ENCODE results near the gene PTGS1.
A peak's percentile ranks its signal among the peaks of the same experiment; 100 is the strongest.
"Not testable (repeated sequence)": the region's sequence is repeated elsewhere in the genome, so short reads cannot be mapped to it uniquely, and the experiment has no call there.

Gene PTGS1

GRCh38 chr9:122370869-122371755 is at the start of gene PTGS1:
Gene PTGS1 (plus strand): TSS chr9:122371024. CDS start chr9:122371085, 61 bp downstream.
- no peak for DNase-seq

- DNase-seq, result no peak
These were observed 48.3 kb upstream of the PTGS1 start for GRCh38 chr9:122322553-122322952.

GRCh38 chr9:122324665-122325064 is 46.2 kb upstream of the PTGS1 start:
- not testable (repeated sequence) for DNase-seq

- no peak for DNase-seq
These were observed 45.7 kb upstream of the PTGS1 start for GRCh38 chr9:122325124-122325523.

GRCh38 chr9:122327175-122327574 is 43.6 kb upstream of the PTGS1 start:
- no peak for DNase-seq

GRCh38 chr9:122329597-122329996 is 41.2 kb upstream of the PTGS1 start:
- DNase-seq, result no peak

- DNase-seq, result not testable (repeated sequence)
These were observed 40.4 kb upstream of the PTGS1 start for GRCh38 chr9:122330466-122330865.

- no peak for DNase-seq
These were observed 39.3 kb upstream of the PTGS1 start for GRCh38 chr9:122331523-122331927.

GRCh38 chr9:122332083-122332482 is 38.7 kb upstream of the PTGS1 start:
- DNase-seq, result peak; percentile 71

- no peak for DNase-seq
These were observed 38.2 kb upstream of the PTGS1 start for GRCh38 chr9:122332644-122333043.

- no peak for DNase-seq
These were observed 37.5 kb upstream of the PTGS1 start for GRCh38 chr9:122333169-122333808.

GRCh38 chr9:122334916-122335315 is 35.9 kb upstream of the PTGS1 start:
- no peak for DNase-seq

GRCh38 chr9:122336189-122336588 is 34.6 kb upstream of the PTGS1 start:
- no peak for DNase-seq

GRCh38 chr9:122336866-122337555 is 33.8 kb upstream of the PTGS1 start:
- no peak for DNase-seq

- no peak for DNase-seq
These were observed 33.3 kb upstream of the PTGS1 start for GRCh38 chr9:122337556-122337929.

GRCh38 chr9:122338536-122338935 is 32.3 kb upstream of the PTGS1 start:
- DNase-seq, result no peak

GRCh38 chr9:122338994-122339393 is 31.8 kb upstream of the PTGS1 start:
- DNase-seq, result no peak

GRCh38 chr9:122339579-122339978 is 31.2 kb upstream of the PTGS1 start:
- DNase-seq, result no peak

GRCh38 chr9:122340161-122340560 is 30.7 kb upstream of the PTGS1 start:
- DNase-seq, result no peak

GRCh38 chr9:122342323-122343050 is 28.3 kb upstream of the PTGS1 start:
- DNase-seq, result no peak

GRCh38 chr9:122346478-122347347 is 24.1 kb upstream of the PTGS1 start:
- DNase-seq, result no peak
